Lower leg skin (tissue), 4 donors: ENCODE results near the gene RALGAPA2. TPM values are rescaled to one million over a fixed set of nuclear protein-coding genes. Genes with fewer than 3 reads are reported as not detected.

ENCODE experiments used
- DNase-seq, 2 donors: peaks; one replicate each; pipeline ENCODE4 v3.0.0-alpha.2; 2019; ENCODE audit warnings: low spot score in 2 of 2
- H3K4me3 ChIP-seq: fragments of 200-600 bp; sonication (generic); 2 replicates; pipeline ENCODE4 v1.5.1; 2017; ENCODE audit warnings: mild to moderate bottlenecking, low read depth; ENCODE audit not compliant: poor library complexity, severe bottlenecking
- POLR2A ChIP-seq, 2 donors: fragments of 450-650 bp; IDR thresholded peaks; one replicate each; pipeline ENCODE4 v1.6.1; 2016 to 2017; ENCODE audit warnings: antibody characterized with exemption in 2 of 2, mild to moderate bottlenecking in 1 of 2, moderate library complexity in 1 of 2
- WGBS, 2 donors: methylation state at CpG; one replicate each; pipeline ENCODE4 v1.1.5; 2018; 5-methylcytosine and 5-hydroxymethylcytosine counted together
- intact Hi-C: fragments of 100-400 bp; cut with DNase I; formaldehyde crosslinking; loops from one replicate; pipeline ENCODE4 v1.15.0; 2023; ENCODE audit warnings: low total_unique reads
- total RNA-seq, 4 donors: library from RNA; depleted of rRNA; stranded (reverse); fragments of >200 nt; gene quantifications; one replicate each; pipeline ENCODE4 v1.1.0, GENCODE V29; 2016
- TF ChIP-seq, protein P1 (sequence below), 3 donors: fragments of 450-650 bp; IDR thresholded peaks; one replicate each; pipeline ENCODE4 v1.5.1; 2016; ENCODE audit warnings: antibody characterized with exemption in 3 of 3, mild to moderate bottlenecking in 3 of 3, moderate library complexity in 2 of 3

RALGAPA2 gene
- total RNA-seq, 4 donors from 2014 or later = 56.1 to 78.8 (median 60.8) TPM

DNA sequence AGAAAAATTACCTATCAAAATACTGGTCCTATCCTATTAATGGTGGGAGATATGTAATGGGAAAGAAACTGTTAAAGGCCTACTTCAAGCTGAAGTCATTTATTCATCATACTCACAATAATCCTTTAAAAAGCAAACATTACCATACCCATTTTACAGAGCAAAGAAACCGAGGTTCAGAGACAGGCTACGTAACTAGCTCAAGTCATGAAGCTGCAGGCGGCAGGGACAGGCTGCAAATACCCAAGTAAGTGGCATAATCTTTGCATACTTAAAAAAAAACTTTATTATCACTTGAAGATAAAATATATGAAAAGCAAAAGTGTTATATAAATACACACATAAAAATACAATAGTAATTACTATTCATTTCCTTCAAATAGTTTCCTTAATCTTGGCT is 2.6 kb downstream of the RALGAPA2 start:
- TF ChIP-seq, protein P1, sequence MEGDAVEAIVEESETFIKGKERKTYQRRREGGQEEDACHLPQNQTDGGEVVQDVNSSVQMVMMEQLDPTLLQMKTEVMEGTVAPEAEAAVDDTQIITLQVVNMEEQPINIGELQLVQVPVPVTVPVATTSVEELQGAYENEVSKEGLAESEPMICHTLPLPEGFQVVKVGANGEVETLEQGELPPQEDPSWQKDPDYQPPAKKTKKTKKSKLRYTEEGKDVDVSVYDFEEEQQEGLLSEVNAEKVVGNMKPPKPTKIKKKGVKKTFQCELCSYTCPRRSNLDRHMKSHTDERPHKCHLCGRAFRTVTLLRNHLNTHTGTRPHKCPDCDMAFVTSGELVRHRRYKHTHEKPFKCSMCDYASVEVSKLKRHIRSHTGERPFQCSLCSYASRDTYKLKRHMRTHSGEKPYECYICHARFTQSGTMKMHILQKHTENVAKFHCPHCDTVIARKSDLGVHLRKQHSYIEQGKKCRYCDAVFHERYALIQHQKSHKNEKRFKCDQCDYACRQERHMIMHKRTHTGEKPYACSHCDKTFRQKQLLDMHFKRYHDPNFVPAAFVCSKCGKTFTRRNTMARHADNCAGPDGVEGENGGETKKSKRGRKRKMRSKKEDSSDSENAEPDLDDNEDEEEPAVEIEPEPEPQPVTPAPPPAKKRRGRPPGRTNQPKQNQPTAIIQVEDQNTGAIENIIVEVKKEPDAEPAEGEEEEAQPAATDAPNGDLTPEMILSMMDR (IDR thresholded peaks at IDR 0.05) = no peak
- no peak for TF ChIP-seq POLR2A (IDR thresholded peaks at IDR 0.05)
- DNase-seq = no peak
- intact Hi-C loops = no loop called here
- no peak overlapping the region for H3K4me3 ChIP-seq
- WGBS, 2 donors = 88 to 93% methylated on average over 3 of the region's 3 CpGs

DNA sequence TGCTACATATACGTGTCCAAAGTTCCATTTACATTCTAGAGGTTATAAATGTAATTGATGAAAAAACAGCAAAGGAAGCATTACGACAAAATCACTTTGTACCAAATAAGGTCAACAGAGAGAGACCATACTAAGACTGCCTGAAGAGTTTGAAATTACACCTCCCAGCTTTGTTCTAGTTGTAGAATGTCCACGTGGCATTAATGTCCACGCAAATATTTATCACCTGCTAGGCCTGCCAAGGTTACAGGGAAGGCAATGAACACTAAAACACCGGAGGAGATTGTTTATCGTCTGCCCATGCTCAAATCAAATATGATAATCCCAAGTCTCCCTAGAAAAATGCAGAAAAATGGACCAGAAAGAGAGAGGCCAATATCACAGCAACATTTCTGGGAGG is 6.2 kb downstream of the RALGAPA2 start:
- DNase-seq = no peak
- H3K4me3 ChIP-seq = no peak overlapping the region
- intact Hi-C loops = no loop called here
- WGBS, 2 donors = 75 to 85% methylated on average over 6 of the region's 6 CpGs
- TF ChIP-seq POLR2A (IDR thresholded peaks at IDR 0.05) = no peak

- TF ChIP-seq POLR2A (IDR thresholded peaks at IDR 0.05) = no peak
- TF ChIP-seq, protein P1 (IDR thresholded peaks at IDR 0.05) = no peak
- H3K4me3 ChIP-seq = no peak overlapping the region
- 91 to 97% methylated on average over 7 of the region's 7 CpGs for WGBS, 2 donors
- DNase-seq = no peak
- intact Hi-C loops = no loop called here
Observed at GRCh38 chr20:20702330-20703245, 9.9 kb downstream of the RALGAPA2 start.

GRCh38 chr20:20699917-20700316 is 12.5 kb downstream of the RALGAPA2 start:
- intact Hi-C loops = no loop called here
- TF ChIP-seq, protein P1 (IDR thresholded peaks at IDR 0.05) = no peak
- TF ChIP-seq POLR2A (IDR thresholded peaks at IDR 0.05) = no peak
- DNase-seq = no peak
- no peak overlapping the region for H3K4me3 ChIP-seq
- WGBS, 2 donors = 66 to 81% methylated on average over 4 of the region's 4 CpGs

- DNase-seq = no peak
- intact Hi-C loops = no loop called here
- H3K4me3 ChIP-seq = no peak overlapping the region
- no peak for TF ChIP-seq POLR2A (IDR thresholded peaks at IDR 0.05)
- TF ChIP-seq, protein P1 (IDR thresholded peaks at IDR 0.05) = no peak
- WGBS, 2 donors = 85 to 88% methylated on average over 3 of the region's 3 CpGs
Observed at GRCh38 chr20:20699144-20699543, 13.3 kb downstream of the RALGAPA2 start.

DNA sequence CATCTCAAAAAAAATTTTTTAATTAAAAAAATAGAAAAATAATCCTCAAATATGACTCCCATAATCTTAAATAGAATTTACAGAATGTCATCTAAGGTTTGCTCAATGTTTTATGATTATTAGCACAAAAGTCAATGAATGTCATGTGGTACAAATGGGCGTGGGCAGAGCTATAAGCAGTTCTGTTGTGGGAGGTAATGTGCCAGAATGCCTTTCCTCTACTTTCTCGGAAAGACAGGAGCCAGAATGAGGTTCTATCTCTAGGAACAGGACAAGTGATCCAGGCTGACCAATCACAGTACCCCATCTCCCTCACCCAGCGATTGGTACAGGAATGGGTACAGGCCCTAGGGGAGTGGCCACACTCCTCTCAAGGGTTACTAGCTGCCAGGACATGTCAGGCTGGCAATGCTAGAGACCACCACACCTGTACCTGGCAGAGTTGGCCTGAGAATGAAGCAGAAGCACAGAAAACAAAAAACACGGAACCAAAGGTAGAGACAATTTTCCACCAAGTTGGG is 15.1 kb downstream of the RALGAPA2 start:
- intact Hi-C loops = no loop called here
- DNase-seq = no peak
- WGBS, 2 donors = 72 to 81% methylated on average over 4 of the region's 4 CpGs
- TF ChIP-seq, protein P1 (IDR thresholded peaks at IDR 0.05) = no peak
- TF ChIP-seq POLR2A (IDR thresholded peaks at IDR 0.05) = no peak
- H3K4me3 ChIP-seq = no peak overlapping the region
